Activated CD8-positive, alpha-beta memory T cell treated with anti-CD3 and anti-CD28 coated beads for 36 hours (primary cell): ENCODE results near the gene ALX3. TPM values are rescaled to one million over a fixed set of nuclear protein-coding genes. Genes with fewer than 3 reads are reported as not detected.
"Not testable (repeated sequence)": the region's sequence is repeated elsewhere in the genome, so short reads cannot be mapped to it uniquely, and the experiment has no call there.

Source experiments
- CTCF ChIA-PET: fragments of 350-600 bp; sonication (Branson Sonifier 250); formaldehyde crosslinking; loops from one replicate; lab custom pipeline; 2021; ENCODE audit warnings: antibody characterized with exemption; lab: Charles Lee
- POLR2A ChIA-PET: fragments of 350-600 bp; sonication (Branson Sonifier 250); formaldehyde crosslinking; loops from one replicate; lab custom pipeline; 2021; ENCODE audit warnings: antibody characterized with exemption; lab: Charles Lee
- total RNA-seq, 2 experiments: library from RNA; stranded (reverse); gene quantifications; one replicate each; pipeline ENCODE4 v1.2.3, GENCODE V29; 2021

Gene ALX3
- total RNA-seq, 2 experiments from 2014 or later: not detected

GRCh38 chr1:110034451-110035235 lies 35.8 kb downstream of the ALX3 start, which contains the start of gene STRIP1:
Gene STRIP1, plus strand, starts transcription at chr1:110034624. Its CDS starts 14 bp downstream, at chr1:110034638.
- CTCF ChIA-PET: interaction anchor here (0.7 to 2.5 kb wide), 8 partner anchors 9 to 244 kb away, joined by 3 to 14 read pairs (median 4); partner anchors contain the start of gene AHCYL1
- POLR2A ChIA-PET: interaction anchor here (0.6 to 2.0 kb wide), 7 partner anchors 16 to 929 kb away, joined by 3 to 9 read pairs (median 3); partner anchors contain the start of genes AHCYL1, LRIF1 and RBM15

- ChIA-PET POLR2A (interaction anchor here (0.8 to 2.0 kb wide), 4 partner anchors 26 to 930 kb away, joined by 3 to 9 read pairs (median 4); partner anchors contain the start of genes LRIF1 and RBM15), CTCF (interaction anchor here (0.9 to 2.5 kb wide), 5 partner anchors 8 to 244 kb away, joined by 3 to 14 read pairs (median 3); no protein-coding TSS in a partner anchor)
Measured at GRCh38 chr1:110034040-110034450, 36.4 kb downstream of the ALX3 start.

- ChIA-PET POLR2A (no interaction called here), CTCF (no interaction called here)
Measured at GRCh38 chr1:110033421-110033820, 37.1 kb downstream of the ALX3 start.

- POLR2A ChIA-PET: no interaction called here
- CTCF ChIA-PET: no interaction called here
Measured at GRCh38 chr1:110032327-110032726, 38.1 kb downstream of the ALX3 start.

- CTCF ChIA-PET: interaction anchor here (0.7 to 3.1 kb wide), 7 partner anchors 10 to 510 kb away, joined by 3 to 13 read pairs (median 5); partner anchors contain the start of gene AHCYL1
- POLR2A ChIA-PET: not testable (repeated sequence)
Measured at GRCh38 chr1:110030687-110031086, 39.8 kb downstream of the ALX3 start.

GRCh38 chr1:110024613-110025012 lies 45.9 kb downstream of the ALX3 start:
- ChIA-PET POLR2A (no interaction called here), CTCF (interaction anchor here (2.3 kb wide), 1 partner anchor 81 kb away, joined by 6 read pairs; no protein-coding TSS in a partner anchor)

- ChIA-PET POLR2A (no interaction called here), CTCF (interaction anchor here (1.0 to 1.7 kb wide), 2 partner anchors 8 to 37 kb away, joined by 3 to 5 read pairs; partner anchors contain the start of gene AHCYL1)
Measured at GRCh38 chr1:110021285-110021684, 49.2 kb downstream of the ALX3 start.

- ChIA-PET CTCF (interaction anchor here (1.6 to 1.7 kb wide), 2 partner anchors 10 to 15 kb away, joined by 3 to 5 read pairs; partner anchors contain the start of gene STRIP1), POLR2A (no interaction called here)
Measured at GRCh38 chr1:110019770-110020169, 50.7 kb downstream of the ALX3 start.

- ChIA-PET CTCF (interaction anchor here (1.2 to 1.6 kb wide), 4 partner anchors 9 to 34 kb away, joined by 3 to 5 read pairs (median 4); partner anchors contain the start of genes AHCYL1 and STRIP1), POLR2A (interaction anchor here (0.7 kb wide), 1 partner anchor 594 kb away, joined by 8 read pairs; no protein-coding TSS in a partner anchor)
Measured at GRCh38 chr1:110018396-110018795, 52.1 kb downstream of the ALX3 start.

GRCh38 chr1:110017792-110018191 lies 52.7 kb downstream of the ALX3 start:
- CTCF ChIA-PET: interaction anchor here (1.3 to 1.4 kb wide), 2 partner anchors 10 to 33 kb away, joined by 4 to 5 read pairs; partner anchors contain the start of gene AHCYL1
- POLR2A ChIA-PET: no interaction called here

GRCh38 chr1:110012100-110012780 lies 58.2 kb downstream of the ALX3 start:
- ChIA-PET POLR2A (no interaction called here), CTCF (interaction anchor here (3.6 kb wide), 1 partner anchor 28 kb away, joined by 16 read pairs; the partner anchor contains the start of gene AHCYL1)

- ChIA-PET CTCF (interaction anchor here (0.7 to 3.6 kb wide), 4 partner anchors 9 to 479 kb away, joined by 3 to 16 read pairs (median 4); partner anchors contain the start of gene AHCYL1), POLR2A (interaction anchor here (1.1 kb wide), 1 partner anchor 23 kb away, joined by 3 read pairs; the partner anchor contains the start of gene STRIP1)
Measured at GRCh38 chr1:110011527-110012041, 58.9 kb downstream of the ALX3 start.

Other genes starting within 250 kb of the ALX3 start
- 10 to 100 TPM; 44.8 to 46.6 TPM for gene CSF1, start 159.8 kb downstream of the ALX3 start, total RNA-seq
- gene AHCYL1, start 85.9 kb downstream of the ALX3 start, total RNA-seq: 10 to 100 TPM; 63.0 to 67.1 TPM
- 10 to 100 TPM; 32.3 to 32.7 TPM for gene STRIP1, start 36.0 kb downstream of the ALX3 start, total RNA-seq
- gene UBL4B, start 41.8 kb upstream of the ALX3 start, total RNA-seq: not detected
- gene SLC6A17, start 79.8 kb upstream of the ALX3 start, total RNA-seq: under 1 TPM; 0.10 to 0.13 TPM
- gene KCNC4, start 139.6 kb upstream of the ALX3 start, total RNA-seq: 1 to 10 TPM; 9.4 to 9.8 TPM